ENCODE results near the gene SRCAP. TPM values are rescaled to one million over a fixed set of nuclear protein-coding genes. Genes with fewer than 3 reads are reported as not detected.

Gene SRCAP
- total RNA-seq, 4 donors from 2014 or later = 20.6 to 57.4 (median 36.0) TPM

DNA sequence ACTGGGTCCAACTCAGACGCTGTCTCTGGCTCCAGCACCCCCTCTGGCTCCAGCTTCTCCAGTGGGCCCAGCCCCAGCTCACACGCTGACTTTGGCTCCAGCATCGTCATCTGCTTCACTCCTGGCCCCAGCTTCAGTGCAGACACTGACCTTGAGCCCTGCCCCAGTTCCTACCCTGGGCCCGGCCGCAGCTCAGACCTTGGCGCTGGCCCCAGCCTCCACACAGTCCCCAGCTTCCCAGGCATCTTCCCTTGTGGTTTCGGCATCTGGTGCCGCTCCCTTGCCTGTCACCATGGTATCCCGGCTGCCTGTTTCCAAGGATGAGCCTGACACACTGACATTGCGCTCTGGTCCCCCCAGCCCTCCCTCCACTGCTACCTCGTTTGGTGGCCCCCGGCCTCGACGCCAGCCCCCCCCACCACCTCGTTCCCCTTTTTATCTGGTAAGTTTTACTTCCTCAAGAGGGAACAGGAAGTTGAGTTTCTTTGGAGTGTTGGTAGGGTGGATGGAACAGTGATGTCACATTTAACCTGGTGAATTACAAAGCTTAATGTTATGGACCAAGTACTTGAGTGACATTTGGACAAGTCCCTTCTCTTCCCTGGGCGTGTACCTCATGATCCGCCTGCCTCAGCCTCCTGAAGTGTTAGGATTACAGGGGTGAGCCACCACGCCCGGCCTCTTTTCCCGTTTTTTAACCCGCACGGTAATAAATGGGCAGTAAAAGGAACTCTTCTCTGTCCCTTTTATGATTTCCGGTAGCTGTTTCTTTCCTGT, 25.9 kb downstream of the SRCAP start:
- H3K4me1 ChIP-seq = no peaks in the 10 kb centered on the region
- peaks cover 0 to 95% of the 10 kb centered on the region in 2 donors for H3K36me3 ChIP-seq
- H3K27ac ChIP-seq = peak overlapping the region in 2 of 4 donors; percentile 14 to 16
- peak; percentile 57 for ATAC-seq
- TF ChIP-seq, protein P1, sequence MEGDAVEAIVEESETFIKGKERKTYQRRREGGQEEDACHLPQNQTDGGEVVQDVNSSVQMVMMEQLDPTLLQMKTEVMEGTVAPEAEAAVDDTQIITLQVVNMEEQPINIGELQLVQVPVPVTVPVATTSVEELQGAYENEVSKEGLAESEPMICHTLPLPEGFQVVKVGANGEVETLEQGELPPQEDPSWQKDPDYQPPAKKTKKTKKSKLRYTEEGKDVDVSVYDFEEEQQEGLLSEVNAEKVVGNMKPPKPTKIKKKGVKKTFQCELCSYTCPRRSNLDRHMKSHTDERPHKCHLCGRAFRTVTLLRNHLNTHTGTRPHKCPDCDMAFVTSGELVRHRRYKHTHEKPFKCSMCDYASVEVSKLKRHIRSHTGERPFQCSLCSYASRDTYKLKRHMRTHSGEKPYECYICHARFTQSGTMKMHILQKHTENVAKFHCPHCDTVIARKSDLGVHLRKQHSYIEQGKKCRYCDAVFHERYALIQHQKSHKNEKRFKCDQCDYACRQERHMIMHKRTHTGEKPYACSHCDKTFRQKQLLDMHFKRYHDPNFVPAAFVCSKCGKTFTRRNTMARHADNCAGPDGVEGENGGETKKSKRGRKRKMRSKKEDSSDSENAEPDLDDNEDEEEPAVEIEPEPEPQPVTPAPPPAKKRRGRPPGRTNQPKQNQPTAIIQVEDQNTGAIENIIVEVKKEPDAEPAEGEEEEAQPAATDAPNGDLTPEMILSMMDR (IDR thresholded peaks at IDR 0.05) = no peak
- TF ChIP-seq EP300 (IDR thresholded peaks at IDR 0.05) = no peak
- H3K27me3 ChIP-seq = no peaks in the 10 kb centered on the region
- no peaks in the 10 kb centered on the region for H3K9me3 ChIP-seq
- 76 to 78% methylated on average over 10 to 15 of the region's 23 CpGs for WGBS, 2 donors (ENCODE audit: low coverage in 1 of 2)
- no peak overlapping the region for H3K4me3 ChIP-seq

DNA sequence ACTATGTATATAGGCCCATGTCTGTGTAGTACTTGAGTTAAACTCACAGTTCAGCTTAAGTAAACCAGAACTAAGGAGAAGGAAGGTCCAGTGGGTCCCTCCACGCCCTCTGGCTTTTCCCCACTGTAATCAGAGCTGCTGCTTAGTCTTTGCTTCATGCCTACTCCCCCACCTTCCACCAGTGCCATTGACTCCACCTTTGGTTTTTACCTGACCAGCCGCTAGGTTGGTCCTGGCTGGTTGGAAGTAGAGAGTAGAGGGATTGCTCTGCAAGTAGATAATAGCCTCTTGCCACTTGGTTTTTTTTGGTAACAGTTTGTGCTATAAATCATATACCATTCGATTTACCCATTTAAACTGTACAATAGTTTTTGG, 26.4 kb downstream of the SRCAP start:
- H3K4me3 ChIP-seq = no peak overlapping the region
- no peaks in the 10 kb centered on the region for H3K4me1 ChIP-seq
- peaks cover 0 to 95% of the 10 kb centered on the region in 2 donors for H3K36me3 ChIP-seq
- no peaks in the 10 kb centered on the region for H3K27me3 ChIP-seq
- peak overlapping the region in 2 of 4 donors; percentile 14 to 16 for H3K27ac ChIP-seq
- no peak for ATAC-seq
- H3K9me3 ChIP-seq = no peaks in the 10 kb centered on the region
- WGBS, 2 donors (ENCODE audit: low coverage in 1 of 2) = 81 to 86% methylated on average over 1 to 3 of the region's 3 CpGs
- TF ChIP-seq POLR2A (IDR thresholded peaks at IDR 0.05) (no peak), EP300 (IDR thresholded peaks at IDR 0.05) (no peak), POLR2AphosphoS5 (IDR thresholded peaks at IDR 0.05) (no peak)
- TF ChIP-seq, protein P1 (IDR thresholded peaks at IDR 0.05) = no peak

DNA sequence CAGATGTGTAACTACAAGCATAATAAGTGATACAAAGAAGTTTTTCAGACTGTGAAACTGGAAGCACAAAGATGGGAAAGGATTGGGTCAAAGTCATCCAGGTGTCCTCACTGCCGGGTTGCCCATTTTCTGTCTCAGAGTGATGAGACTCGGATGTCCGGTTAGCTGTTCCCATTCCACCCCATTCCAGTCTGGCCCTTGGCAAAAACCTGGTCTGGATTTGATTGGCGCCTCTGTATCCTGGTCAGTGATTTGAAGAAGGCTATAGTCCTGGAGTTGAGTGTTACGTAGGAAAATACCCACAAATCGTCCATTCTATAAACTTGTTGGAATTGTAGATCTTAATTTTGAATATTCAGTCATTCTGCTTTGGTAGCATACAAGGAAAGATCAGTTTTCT, 29.4 kb downstream of the SRCAP start:
- no peaks in the 10 kb centered on the region for H3K4me1 ChIP-seq
- H3K9me3 ChIP-seq = no peaks in the 10 kb centered on the region
- no peak for ATAC-seq
- H3K27ac ChIP-seq = no peak overlapping the region
- WGBS, 2 donors (ENCODE audit: low coverage in 1 of 2) = 68 to 92% methylated on average over 4 to 6 of the region's 6 CpGs
- no peaks in the 10 kb centered on the region for H3K27me3 ChIP-seq
- H3K4me3 ChIP-seq = no peak overlapping the region
- TF ChIP-seq POLR2AphosphoS5 (IDR thresholded peaks at IDR 0.05) (no peak), POLR2A (IDR thresholded peaks at IDR 0.05) (no peak), EP300 (IDR thresholded peaks at IDR 0.05) (no peak)
- TF ChIP-seq, protein P1 (IDR thresholded peaks at IDR 0.05) = no peak
- H3K36me3 ChIP-seq = peaks cover 0 to 95% of the 10 kb centered on the region in 2 donors

DNA sequence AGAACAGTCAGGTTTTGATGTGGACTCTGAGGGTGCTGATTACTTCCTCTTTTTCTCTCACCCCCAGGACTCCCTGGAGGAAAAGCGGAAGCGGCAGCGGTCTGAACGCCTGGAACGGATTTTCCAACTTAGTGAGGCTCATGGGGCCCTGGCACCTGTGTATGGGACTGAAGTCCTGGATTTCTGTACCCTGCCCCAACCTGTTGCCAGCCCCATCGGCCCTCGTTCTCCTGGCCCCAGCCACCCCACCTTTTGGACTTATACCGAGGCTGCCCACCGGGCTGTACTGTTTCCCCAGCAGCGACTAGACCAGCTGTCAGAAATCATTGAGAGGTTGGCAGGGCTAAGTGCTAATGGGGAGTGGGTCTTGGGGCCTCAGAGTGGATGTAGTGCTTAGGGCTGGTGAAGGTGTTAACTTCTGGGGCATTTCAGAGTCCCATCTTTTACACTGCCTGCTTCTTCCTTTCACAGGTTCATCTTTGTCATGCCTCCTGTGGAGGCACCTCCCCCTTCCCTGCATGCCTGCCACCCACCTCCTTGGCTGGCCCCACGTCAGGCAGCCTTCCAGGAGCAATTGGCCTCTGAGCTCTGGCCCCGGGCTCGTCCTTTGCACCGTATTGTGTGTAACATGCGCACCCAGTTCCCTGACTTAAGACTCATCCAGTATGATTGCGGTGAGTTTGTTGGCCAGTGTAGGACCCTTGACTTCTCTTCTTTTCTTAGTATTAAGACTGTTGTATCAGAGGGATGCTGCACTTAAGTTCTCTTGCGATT, 30.1 kb downstream of the SRCAP start:
- peak overlapping the region in 1 of 4 donors; percentile 18 for H3K27ac ChIP-seq
- no peaks in the 10 kb centered on the region for H3K27me3 ChIP-seq
- ATAC-seq = no peak

More for the DNA sequence above, 30.1 kb downstream of the SRCAP start:
- 70 to 80% methylated on average over 12 to 13 of the region's 17 CpGs for WGBS, 2 donors (ENCODE audit: low coverage in 1 of 2)
- H3K4me1 ChIP-seq = no peaks in the 10 kb centered on the region
- H3K36me3 ChIP-seq = peaks cover 0 to 95% of the 10 kb centered on the region in 2 donors
- TF ChIP-seq, protein P1 (IDR thresholded peaks at IDR 0.05) = no peak
- TF ChIP-seq POLR2A (IDR thresholded peaks at IDR 0.05) (no peak), EP300 (IDR thresholded peaks at IDR 0.05) (no peak), POLR2AphosphoS5 (IDR thresholded peaks at IDR 0.05) (no peak)
- no peak overlapping the region for H3K4me3 ChIP-seq
- H3K9me3 ChIP-seq = no peaks in the 10 kb centered on the region
